GM21367 (cell line): Measurements from ENCODE around the gene IRX2.

Source experiments
- ATAC-seq: cut with Tn5 transposase; IDR thresholded peaks from one replicate; pipeline ENCODE4 v1.9.1; 2021; ENCODE audit not compliant: unreplicated experiment

The IRX2 gene

DNA sequence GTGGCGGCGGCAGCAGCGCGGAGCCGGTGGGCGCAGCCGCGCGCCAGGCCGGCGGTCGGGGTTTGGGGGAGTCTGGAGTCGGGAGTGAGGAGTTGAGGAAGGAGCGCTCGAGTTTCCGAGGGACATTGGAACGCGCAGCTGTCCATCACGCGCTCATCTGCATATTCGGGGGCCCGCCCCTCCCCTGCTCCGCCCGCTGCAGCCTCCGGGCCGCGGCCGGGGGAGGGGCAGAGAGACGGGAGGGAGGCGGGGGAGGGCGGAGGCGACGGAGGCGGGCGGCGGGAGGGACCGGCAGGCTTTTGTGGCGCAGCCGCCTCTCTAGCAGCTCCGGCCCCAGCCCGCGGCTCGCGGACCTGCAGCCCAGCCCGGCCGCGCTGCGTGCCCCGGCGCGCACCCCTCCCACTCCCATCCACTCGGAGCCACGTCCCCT lies at the start of gene IRX2:
Gene IRX2 (minus strand): TSS at position 86 of the 430 bp plus-strand sequence. CDS start 264 bp downstream, outside the sequence.
- ATAC-seq: no peak

- ATAC-seq: no peak
These were observed 48.6 kb upstream of the IRX2 start for GRCh38 chr5:2800035-2800434.

DNA sequence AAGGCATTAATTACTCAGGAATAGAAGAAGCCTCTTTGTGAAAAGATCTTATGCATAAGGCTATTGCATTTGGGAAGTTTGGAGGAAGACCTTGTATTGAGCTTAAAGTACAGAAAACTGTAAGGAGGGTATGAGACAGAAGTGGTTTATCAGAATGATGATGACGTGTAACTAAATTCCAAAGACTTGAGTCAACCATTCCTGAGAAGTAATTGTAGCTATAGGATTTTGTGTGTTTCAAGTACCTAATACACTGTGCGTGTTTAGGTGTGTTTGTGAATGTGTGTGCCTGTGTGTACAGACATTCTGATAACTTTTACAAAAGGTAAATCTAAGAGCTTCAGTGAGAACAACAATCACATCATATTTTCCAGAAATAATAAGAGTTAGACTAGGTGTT lies 46.5 kb upstream of the IRX2 start:
- ATAC-seq: no peak

GRCh38 chr5:2797160-2797559 lies 45.7 kb upstream of the IRX2 start:
- no peak for ATAC-seq

DNA sequence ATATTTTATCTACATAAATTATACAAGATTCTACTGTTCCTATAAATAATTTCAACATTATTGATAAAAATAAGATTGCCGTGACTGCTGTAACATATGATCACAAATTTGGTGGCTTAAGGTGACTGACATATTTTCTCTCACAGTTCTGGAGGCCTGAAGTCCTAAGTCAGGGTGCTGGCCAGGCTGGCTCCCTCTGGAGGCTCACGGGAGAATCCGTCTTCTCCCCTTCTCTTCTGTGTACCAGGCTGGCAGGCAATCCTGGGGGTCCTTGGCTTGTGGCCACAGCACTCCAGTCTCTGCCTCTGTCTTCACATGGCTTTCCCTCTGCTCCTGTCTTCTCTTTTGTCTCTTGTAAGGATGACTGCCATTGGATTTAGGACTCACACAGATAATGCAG lies 31.7 kb upstream of the IRX2 start:
- no peak for ATAC-seq

DNA sequence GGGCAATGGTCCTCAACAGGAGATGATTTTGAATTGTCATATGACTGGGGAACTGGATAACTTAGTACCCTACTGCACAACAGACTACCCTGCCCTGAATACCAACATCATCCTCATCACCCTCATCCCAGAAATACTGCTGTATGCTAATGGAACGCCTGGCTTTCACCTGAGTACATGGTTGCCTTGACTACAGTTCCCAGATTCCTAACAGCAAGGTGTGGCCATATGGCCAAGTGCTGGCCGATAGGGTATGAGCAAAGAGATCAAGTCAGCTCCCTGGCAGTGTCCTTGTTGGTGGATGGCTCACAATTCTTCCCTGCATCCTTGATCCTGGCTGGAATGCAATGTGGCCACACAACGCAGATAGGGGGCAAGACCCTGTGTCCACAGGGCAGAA lies 31.2 kb upstream of the IRX2 start:
- ATAC-seq: no peak

GRCh38 chr5:2780421-2781171 lies 29.1 kb upstream of the IRX2 start:
- no peak for ATAC-seq

DNA sequence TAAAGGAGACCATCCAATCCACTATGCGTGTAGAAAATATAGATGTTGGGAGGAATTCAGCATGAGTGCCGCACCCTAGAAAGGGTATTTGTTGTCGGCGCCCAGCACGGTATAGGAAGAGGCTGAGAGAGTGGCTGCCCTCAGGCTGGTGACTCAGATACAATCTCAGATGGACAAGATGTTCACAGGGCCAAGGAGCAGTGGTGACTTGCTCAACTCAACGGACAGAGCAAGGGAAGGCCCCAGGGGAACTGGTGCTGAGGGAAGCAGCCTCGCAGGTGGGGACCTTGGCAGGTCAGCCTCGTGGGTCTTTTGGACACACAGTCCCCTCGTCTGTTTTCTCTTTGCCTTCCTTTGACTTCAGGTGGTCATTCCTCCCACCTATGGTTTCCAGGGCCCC lies 28.0 kb upstream of the IRX2 start:
- no peak for ATAC-seq

- ATAC-seq: no peak
These were observed 25.1 kb upstream of the IRX2 start for GRCh38 chr5:2776337-2777302.

- no peak for ATAC-seq
These were observed 21.9 kb upstream of the IRX2 start for GRCh38 chr5:2773327-2773726.

GRCh38 chr5:2767089-2767488 lies 15.6 kb upstream of the IRX2 start:
- ATAC-seq: no peak

DNA sequence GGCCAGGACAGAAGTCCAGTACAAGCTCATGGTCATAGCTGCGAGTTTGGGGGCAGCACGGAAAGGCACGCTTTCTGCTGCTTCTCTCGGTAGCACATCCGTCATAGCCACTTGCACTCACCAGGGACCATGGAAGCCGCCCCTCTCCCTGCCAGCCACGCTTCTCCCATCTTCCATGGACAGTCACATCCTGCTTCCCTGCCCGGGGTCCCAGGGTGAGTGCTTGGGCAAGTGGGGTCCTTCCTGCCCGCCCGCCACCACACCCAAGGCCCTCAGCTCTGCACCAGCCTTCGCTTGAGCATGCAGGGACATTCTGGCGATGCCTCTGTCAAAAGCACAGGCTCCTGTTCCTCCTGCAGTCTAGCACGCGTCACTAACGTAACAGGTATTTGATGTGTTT lies 13.1 kb upstream of the IRX2 start:
- ATAC-seq: no peak

DNA sequence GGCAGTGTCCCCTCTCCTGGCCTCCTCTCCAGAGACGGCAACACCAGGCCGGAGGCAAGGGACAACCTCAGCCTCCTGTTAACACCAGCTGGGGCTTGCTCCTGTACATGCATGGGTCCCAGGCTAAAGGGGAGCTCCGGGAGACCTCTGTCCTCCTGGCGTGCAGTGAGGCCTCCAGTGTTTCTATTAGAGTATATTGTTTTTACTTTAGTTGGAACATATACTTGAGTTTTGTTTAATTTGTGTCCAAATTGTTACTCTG lies 12.0 kb upstream of the IRX2 start:
- no peak for ATAC-seq

- ATAC-seq: no peak
These were observed 11.5 kb upstream of the IRX2 start for GRCh38 chr5:2762744-2763532.

- no peak for ATAC-seq
These were observed 10.5 kb upstream of the IRX2 start for GRCh38 chr5:2761921-2762488.

DNA sequence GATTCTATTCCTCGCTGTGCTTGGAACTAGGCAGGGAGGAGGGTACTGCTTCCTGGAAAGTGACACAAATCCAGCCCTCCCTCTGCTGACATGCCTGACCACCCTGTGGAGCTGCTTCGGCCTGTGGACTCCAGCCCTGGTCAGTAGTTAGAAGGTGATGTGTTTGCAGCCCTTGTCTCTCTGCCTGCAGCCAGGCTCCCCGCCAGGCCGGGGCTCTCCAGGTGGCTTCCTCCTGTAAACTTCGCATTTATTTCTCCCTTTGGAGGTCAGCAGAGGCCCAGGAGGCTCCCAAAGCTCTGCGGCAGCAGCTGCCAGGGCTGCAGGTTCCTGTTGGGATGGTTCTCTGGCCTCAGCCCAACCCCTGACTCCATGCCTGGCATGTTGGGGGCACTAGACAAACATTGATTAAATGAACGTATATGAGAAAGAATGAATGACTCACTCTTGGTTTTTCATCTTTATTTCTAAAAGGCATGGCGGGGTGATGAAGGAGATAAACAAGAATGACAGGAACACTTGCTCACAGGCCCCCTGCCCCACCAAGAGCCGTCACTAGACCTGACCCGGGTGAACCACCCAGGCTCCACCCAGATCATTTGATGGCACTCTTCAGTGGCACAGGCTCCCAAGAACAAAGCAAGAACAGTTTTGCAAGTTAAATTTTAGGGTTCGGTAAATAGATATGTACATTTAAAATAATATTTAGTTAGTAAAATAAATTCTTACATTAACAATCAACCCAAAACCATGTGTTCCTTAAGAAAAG lies 8.4 kb upstream of the IRX2 start:
- ATAC-seq: no peak

DNA sequence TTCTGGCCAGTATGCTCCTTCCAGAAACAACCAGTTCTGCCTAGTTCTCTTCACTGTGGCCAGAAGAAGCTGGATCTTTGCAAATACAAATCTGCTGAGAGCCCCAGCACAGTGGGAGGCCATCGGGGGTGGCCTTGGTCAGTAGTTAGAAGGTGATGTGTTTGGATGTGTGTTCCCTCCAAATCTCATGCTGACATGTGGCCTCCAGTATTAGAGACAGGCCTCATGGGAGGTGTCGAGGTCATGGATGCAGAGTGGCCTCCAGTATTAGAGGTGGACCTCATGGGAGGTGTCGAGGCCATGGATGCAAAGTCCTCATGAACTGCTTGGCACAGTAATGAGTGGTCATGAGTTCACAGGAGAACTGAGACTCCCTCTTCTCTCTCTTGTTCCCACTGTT lies 7.6 kb upstream of the IRX2 start:
- ATAC-seq: no peak

GRCh38 chr5:2758632-2759031 lies 7.2 kb upstream of the IRX2 start:
- ATAC-seq: no peak

DNA sequence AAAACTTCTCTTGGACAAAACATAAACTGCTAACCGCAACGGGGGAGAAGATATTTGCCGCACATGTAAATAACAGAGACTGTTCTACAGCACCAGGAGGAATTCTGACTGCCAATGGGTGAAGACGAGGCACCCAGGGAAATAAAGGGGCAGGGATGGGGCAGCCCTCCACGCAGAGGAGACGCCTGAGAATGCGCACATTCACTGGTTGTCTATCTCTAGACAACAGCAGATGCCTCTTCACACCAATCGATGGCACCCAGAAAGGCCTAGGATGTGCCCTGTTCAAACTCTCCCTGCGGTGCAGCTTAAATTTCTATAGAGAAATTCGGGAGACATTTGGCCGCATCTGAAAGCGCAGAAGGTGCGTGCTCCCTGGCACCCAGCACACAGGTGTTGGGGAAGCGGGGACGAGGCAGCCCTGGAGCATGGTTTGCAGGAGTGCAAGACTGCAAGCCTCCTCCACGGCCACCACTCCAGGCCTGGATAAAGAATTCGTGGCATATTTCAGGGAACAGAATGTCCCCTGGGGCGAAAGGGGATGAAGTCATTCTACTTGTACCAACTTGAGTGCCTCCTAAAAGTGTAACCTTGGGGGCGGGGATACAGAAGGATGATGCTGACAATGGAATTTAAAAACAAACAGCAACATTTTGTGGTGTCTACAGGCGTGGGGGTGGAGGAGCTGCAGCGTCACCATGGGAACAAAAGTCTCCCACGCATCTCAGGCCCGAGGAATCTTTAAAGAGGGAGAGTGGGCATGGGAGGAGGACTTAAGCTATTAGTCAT lies 6.3 kb upstream of the IRX2 start:
- ATAC-seq: no peak
